ENCODE measurements around the gene EID2. TPM values are rescaled to one million over a fixed set of nuclear protein-coding genes. Genes with fewer than 3 reads are reported as not detected.

Gene EID2
- total RNA-seq, 1 experiment from 2014 or later, result 15.3 TPM

DNA sequence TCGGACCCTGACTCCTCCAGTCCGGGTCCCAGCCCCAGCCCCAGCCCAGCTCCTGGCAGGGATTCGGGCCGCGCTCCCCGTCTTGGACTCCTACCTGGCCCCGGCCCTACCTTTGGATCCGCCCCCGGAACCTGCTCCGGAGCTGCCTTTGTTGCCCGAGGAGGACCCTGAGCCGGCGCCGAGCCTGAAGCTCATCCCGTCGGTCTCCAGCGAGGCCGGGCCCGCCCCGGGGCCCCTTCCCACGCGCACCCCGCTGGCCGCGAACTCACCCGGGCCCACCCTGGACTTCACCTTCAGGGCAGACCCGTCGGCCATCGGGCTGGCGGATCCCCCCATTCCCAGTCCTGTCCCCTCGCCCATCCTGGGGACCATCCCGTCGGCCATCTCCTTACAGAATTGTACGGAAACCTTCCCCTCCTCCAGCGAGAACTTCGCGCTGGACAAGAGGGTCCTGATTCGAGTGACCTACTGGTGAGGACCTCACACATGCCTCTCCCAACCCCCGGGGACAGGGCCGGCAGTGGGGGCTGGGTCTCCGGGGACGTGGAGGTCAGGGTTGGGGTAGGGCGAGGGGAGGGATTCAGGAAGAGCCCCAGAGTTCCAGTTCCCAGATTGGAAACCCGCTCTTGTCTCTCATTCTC lies 24.3 kb downstream of the EID2 start:
- H3K36me3 ChIP-seq, result no peaks in the 10 kb centered on the region
- H3K4me3 ChIP-seq, result no peak overlapping the region
- H3K27me3 ChIP-seq, result peaks cover 36% of the 10 kb centered on the region
- no peaks in the 10 kb centered on the region for H3K9me3 ChIP-seq
- no peak for DNase-seq

DNA sequence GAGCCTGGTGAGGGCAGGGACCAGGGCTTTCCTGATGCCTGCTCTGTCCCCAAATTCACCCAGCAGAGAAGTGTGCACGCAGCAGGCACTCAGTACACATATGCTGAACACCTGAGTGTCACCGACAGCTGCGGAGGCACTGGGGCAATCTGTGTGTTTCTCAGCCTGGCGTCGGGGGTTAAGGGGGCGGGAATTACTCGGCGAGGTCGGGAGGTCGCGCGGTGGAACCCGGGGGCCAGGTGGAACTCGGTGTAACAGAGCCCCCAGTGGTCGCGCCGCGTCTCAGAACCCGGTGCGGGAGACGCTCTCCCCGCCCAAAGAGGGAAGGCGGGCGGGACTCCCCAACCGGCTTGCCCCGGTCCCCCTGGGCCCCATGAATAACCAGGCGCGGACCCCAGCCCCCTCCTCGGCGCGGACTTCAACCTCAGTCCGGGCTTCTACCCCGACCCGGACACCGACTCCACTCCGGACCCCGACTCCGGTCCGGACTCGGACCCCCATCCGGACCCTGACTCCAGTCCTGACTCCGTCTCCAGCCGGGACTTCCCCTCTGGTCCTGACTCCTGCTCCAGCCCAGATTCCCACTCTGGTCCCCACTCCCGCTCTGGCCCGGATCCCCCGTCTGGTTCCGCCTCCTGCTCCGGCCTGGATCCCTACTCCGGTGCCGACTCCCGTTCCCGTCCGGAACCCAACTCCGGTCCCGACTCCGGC lies 25.0 kb downstream of the EID2 start, which contains the start of gene SELENOV:
Gene SELENOV, plus strand, starts transcription at position 300 of the 711 bp plus-strand sequence. Its CDS starts 74 bp downstream, at position 374.
- H3K36me3 ChIP-seq, result no peaks in the 10 kb centered on the region
- DNase-seq, result no peak
- no peaks in the 10 kb centered on the region for H3K9me3 ChIP-seq
- H3K27me3 ChIP-seq, result peaks cover 36% of the 10 kb centered on the region
- no peak within 1 kb of the TSS for H3K4me3 ChIP-seq

DNA sequence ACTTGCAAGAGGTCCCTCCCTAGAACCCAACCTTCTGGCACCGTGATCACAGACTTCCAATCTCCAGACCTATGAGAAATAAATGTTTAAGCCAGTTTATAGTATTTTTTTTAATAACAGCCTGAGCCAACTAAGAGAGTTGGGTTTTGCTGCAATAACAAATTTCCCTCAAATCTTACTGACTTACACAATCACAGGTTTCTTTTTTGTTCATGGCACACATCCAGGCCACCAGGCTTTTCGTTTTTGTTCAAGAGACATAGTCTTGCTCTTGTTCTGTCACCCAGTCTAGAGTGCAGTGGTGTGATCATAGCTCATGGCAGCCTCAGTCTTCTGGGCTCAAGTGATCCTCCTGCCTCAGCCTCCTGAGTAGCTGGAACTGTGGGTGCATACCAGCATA lies 27.0 kb downstream of the EID2 start:
- H3K27me3 ChIP-seq, result peaks cover 38% of the 10 kb centered on the region
- no peak overlapping the region for H3K4me3 ChIP-seq
- DNase-seq, result no peak
- H3K36me3 ChIP-seq, result no peaks in the 10 kb centered on the region
- H3K9me3 ChIP-seq, result no peaks in the 10 kb centered on the region

DNA sequence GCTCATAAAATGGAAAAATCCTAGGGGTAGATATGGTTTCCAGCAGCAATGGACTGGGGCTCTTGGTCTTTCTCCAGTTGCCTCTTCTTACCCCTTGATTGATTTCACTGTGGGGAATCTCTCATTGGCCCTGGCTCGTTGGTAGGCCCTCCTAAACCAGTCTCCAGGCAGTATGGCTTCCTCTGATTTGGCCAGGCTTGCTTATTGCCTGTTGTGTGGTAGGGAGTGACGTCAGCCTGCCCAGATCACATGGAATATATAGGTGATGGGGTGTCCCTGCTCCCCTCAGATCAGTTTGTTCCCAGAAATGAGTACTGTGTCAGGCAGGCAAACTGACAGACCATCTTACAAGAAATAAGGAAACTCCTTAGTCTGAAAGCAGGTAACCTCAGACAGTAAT lies 30.7 kb downstream of the EID2 start:
- DNase-seq, result no peak

DNA sequence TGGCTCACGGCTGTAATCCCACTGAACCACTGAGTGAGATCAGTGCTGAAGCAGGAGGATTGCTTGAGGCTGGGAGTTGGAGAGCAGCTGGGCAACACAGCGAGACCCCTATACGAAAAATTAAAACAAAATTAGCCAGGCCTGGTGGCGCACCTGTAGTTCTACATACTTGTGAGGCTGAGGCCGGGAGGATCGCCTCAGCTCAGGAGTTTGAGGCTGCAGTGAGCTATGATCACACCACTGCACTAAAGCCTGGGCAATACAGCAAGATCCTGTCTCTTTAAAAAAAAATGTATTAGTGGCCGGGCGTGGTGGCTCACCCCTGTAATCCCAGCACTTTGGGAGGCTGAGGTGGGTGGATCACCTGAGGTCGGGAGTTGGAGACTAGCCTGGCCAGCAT lies 31.3 kb downstream of the EID2 start:
- H3K9me3 ChIP-seq, result no peaks in the 10 kb centered on the region
- H3K36me3 ChIP-seq, result no peaks in the 10 kb centered on the region
- no peak overlapping the region for H3K4me3 ChIP-seq
- no peak for DNase-seq
- H3K27me3 ChIP-seq, result peaks cover 22% of the 10 kb centered on the region

More for the DNA sequence above, 30.7 kb downstream of the EID2 start:
- no peaks in the 10 kb centered on the region for H3K9me3 ChIP-seq
- H3K36me3 ChIP-seq, result no peaks in the 10 kb centered on the region
- peaks cover 28% of the 10 kb centered on the region for H3K27me3 ChIP-seq
- no peak overlapping the region for H3K4me3 ChIP-seq

DNA sequence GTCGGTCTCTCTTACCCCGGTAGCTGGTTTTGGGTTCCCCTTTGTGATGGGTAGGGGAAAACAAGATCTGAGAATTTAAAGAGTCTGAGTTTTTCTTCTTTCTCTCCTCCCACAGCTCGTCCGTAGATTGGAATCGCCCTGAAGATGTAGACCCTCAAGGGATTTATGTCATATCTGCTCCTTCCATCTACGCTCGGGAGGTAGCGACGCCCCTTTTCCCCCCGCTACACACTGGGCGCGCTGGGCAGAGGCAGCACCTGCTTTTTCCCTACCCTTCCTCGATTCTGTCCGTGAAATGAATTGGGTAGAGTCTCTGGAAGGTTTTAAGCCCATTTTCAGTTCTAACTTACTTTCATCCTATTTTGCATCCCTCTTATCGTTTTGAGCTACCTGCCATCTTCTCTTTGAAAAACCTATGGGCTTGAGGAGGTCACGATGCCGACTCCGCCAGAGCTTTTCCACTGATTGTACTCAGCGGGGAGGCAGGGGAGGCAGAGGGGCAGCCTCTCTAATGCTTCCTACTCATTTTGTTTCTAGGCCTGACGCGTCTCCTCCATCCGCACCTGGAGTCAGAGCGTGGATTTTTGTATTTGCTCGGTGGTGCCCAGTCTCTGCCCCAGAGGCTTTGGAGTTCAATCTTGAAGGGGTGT lies 32.1 kb downstream of the EID2 start:
- no peaks in the 10 kb centered on the region for H3K9me3 ChIP-seq
- H3K36me3 ChIP-seq, result no peaks in the 10 kb centered on the region
- DNase-seq, result no peak
- peaks cover 16% of the 10 kb centered on the region for H3K27me3 ChIP-seq
- peak overlapping the region; percentile 66 for H3K4me3 ChIP-seq

DNA sequence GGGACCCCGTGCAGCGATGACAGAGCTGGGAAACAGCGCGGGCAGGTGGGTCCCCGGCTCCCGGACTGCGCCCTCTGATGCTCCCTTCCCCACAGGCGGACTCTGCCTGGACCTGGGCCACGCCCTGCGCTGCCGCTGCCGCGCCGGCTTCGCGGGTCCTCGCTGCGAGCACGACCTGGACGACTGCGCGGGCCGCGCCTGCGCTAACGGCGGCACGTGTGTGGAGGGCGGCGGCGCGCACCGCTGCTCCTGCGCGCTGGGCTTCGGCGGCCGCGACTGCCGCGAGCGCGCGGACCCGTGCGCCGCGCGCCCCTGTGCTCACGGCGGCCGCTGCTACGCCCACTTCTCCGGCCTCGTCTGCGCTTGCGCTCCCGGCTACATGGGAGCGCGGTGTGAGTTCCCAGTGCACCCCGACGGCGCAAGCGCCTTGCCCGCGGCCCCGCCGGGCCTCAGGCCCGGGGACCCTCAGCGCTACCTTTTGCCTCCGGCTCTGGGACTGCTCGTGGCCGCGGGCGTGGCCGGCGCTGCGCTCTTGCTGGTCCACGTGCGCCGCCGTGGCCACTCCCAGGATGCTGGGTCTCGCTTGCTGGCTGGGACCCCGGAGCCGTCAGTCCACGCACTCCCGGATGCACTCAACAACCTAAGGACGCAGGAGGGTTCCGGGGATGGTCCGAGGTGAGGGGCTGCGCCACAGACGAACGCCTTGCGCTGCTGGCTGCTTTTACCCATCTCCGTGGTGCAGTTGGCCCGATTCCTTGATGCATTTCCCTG lies 32.8 kb downstream of the EID2 start:
- peak overlapping the region; percentile 66 for H3K4me3 ChIP-seq
- H3K9me3 ChIP-seq, result no peaks in the 10 kb centered on the region
- peaks cover 16% of the 10 kb centered on the region for H3K27me3 ChIP-seq
- DNase-seq, result peak; percentile 74
- no peaks in the 10 kb centered on the region for H3K36me3 ChIP-seq

DNA sequence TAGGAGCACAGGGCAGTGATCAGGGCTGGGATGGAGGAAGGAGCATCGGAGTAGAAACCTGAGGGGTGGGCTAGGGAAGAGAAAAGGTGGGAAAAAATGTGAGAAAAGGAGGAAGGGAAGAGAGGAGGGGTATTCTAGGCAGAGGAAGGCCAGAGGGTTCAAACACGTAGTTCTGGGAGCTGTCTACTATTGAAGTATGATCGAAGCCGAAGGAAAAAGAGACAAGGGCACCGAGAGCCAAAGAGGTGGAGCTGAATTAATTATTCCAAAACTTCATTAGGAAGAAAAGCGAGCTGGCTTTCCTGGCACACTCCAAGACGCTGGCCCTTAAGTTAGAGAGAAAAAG lies 33.4 kb downstream of the EID2 start:
- Histone ChIP-seq H3K4me3 (peak overlapping the region; percentile 66), H3K27me3 (peaks cover 17% of the 10 kb centered on the region), H3K9me3 (no peaks in the 10 kb centered on the region), H3K36me3 (no peaks in the 10 kb centered on the region)
- DNase-seq, result no peak

DNA sequence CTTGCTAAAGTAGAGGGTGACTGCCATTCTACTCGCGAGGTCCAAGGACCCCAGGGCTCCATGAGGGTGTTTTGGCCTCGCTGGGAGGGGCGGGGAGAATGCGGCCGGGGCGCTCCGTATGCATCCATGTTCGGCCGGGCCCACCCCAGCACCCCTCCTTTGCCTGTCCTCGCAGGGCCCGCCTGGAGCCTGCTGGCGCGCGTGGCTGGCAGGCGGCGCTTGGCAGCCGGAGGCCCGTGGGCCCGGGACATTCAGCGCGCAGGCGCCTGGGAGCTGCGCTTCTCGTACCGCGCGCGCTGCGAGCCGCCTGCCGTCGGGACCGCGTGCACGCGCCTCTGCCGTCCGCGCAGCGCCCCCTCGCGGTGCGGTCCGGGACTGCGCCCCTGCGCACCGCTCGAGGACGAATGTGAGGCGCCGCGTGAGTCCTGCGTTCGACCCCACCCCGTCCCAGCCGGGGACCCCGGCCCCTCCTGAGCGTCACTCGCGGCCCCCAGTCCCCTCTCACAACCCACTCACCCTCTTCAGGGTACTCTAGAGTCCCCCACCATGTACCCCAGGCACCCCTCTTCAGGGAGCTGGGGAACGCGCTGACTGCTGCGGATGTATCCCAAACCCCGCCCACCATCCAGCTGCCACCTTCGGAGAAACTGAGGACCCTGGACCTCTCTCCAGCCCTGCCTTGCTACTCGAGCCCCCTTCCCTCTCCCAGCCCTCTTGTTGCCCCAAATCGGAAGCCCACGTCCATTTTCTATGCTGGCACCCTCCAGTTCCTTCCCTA lies 37.1 kb downstream of the EID2 start:
- H3K4me3 ChIP-seq, result no peak overlapping the region
- no peaks in the 10 kb centered on the region for H3K36me3 ChIP-seq
- H3K9me3 ChIP-seq, result no peaks in the 10 kb centered on the region
- DNase-seq, result peak; percentile 65
- peaks cover 44% of the 10 kb centered on the region for H3K27me3 ChIP-seq

DNA sequence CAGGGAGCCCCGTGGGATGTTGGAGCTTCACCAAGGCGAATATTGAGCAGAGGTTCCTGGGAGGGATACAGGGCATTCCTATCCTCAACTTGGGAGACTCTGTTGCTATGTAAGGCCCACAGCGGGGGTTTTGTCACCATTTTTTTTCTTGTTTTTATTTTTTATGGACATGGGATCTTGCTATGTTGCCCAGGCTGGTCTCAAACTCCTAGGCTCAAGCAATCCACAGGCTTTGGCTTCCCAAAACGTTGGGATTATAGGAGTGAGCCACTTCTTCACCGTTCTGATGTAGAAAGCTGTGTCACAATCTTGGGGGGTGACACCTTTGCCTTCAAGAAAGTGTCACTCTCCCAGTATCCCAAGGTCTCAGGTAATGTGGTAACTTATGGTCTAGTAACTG lies 38.6 kb downstream of the EID2 start:
- DNase-seq, result no peak
- no peak overlapping the region for H3K4me3 ChIP-seq
- no peaks in the 10 kb centered on the region for H3K36me3 ChIP-seq
- no peaks in the 10 kb centered on the region for H3K9me3 ChIP-seq
- peaks cover 41% of the 10 kb centered on the region for H3K27me3 ChIP-seq

DNA sequence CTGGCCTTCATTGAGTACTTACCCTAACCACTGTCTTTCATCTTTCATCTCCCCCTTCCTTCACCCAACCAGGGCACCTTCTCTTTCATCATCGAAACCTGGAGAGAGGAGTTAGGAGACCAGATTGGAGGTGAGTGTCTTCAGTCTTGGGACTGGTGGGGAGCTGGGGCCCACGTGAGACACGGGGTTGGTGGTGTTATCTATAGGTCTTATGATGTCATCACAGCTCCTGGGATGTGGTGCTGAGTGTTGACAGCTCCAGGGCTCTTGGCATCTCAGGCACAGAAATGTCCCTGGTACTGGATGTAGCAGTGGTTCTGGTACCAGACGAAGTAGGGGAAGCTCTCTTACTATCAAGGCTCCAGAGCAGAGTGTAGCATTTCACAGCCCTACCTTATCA lies 39.4 kb downstream of the EID2 start:
- Histone ChIP-seq H3K4me3 (no peak overlapping the region), H3K27me3 (peaks cover 41% of the 10 kb centered on the region), H3K9me3 (no peaks in the 10 kb centered on the region), H3K36me3 (no peaks in the 10 kb centered on the region)
- no peak for DNase-seq

DNA sequence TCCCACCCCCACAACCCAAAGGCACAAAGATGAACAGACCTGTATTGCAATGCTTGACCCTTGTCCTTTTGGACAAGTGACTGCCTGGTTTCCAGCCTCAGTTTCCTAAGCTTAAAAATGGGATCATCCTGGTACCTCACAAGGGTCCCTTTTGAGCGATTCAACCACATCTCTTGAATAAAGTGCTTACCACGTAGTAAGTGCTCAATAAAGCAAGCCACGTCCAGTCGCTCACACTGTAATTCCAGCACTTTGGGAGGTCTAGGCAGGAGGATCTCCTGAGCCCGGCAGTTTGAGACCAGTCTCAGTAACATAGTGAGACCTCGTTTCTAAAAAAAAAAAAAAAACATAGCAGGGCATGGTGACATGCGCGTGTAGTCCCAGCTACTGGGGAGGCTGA lies 40.0 kb downstream of the EID2 start:
- H3K36me3 ChIP-seq, result no peaks in the 10 kb centered on the region
- peaks cover 41% of the 10 kb centered on the region for H3K27me3 ChIP-seq
- no peak overlapping the region for H3K4me3 ChIP-seq
- H3K9me3 ChIP-seq, result no peaks in the 10 kb centered on the region
- DNase-seq, result no peak

DNA sequence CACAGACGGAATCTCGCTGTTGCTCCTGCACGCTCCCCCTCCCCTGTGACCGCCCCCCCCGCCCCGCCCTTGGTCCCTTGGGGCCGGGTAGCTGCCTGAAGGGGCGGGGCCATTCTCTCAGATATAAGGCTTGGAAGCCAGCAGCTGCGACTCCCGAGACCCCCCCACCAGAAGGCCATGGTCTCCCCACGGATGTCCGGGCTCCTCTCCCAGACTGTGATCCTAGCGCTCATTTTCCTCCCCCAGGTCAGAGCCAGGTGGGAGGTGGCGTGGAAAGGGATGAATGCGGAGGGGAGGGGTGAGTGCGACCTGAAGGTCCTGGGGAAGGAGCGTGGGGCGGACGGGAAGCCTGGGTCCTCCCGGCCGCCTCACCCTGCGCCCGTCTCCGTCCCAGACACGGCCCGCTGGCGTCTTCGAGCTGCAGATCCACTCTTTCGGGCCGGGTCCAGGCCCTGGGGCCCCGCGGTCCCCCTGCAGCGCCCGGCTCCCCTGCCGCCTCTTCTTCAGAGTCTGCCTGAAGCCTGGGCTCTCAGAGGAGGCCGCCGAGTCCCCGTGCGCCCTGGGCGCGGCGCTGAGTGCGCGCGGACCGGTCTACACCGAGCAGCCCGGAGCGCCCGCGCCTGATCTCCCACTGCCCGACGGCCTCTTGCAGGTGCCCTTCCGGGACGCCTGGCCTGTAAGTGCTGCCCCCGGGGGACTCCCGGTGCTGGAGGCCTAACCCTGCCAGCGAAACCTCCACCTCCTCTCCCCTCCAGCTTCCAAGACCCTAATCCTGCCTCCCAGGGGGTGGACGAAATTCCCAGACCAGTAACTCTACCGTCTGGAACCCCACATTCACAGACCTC lies 40.9 kb downstream of the EID2 start, which contains the start of gene DLL3:
Gene DLL3, plus strand, starts transcription at position 150 of the 845 bp plus-strand sequence. Its CDS starts 28 bp downstream, at position 178.
- no peaks in the 10 kb centered on the region for H3K9me3 ChIP-seq
- H3K36me3 ChIP-seq, result no peaks in the 10 kb centered on the region
- peak; percentile 17 for DNase-seq
- no peak within 1 kb of the TSS for H3K4me3 ChIP-seq
- peaks cover 41% of the 10 kb centered on the region for H3K27me3 ChIP-seq

DNA sequence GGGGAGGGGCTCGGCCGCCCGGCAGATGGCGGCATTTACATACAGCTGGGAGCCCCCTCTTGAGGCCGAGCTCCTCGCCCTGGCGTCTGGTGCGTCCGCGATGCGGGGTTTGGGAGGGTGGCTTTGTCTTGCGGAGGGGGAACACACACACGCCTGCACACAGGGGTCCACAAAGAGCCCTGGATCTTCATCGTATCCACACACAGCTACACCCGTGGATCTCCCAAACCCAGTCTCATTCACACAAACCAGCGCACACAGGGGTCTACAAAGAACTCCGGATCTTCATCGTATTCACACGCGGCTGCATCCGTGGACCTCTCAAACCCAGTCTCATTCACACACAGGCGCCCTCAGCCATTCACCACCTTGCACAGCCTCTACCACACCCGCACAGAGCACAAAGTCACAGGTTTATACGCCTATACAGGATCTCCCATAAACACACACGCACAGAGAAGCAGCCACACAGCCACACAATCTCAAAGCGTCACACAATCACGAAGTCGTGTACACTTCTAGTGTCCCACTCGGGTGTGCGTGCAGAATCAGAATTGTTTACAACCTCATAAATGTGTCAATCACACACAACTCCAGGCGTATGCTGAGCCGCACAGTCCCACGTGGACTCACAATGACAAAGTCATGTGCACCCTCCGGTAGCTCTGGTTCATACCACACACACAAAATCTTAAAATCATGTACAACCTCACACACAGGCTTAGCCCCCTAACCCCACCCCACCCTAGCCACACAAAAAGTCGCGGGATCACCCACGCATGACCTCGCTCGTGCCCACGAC lies 41.8 kb downstream of the EID2 start:
- H3K27me3 ChIP-seq, result peaks cover 41% of the 10 kb centered on the region
- no peak overlapping the region for H3K4me3 ChIP-seq
- H3K36me3 ChIP-seq, result no peaks in the 10 kb centered on the region
- no peaks in the 10 kb centered on the region for H3K9me3 ChIP-seq
- peak; percentile 34 for DNase-seq

DNA sequence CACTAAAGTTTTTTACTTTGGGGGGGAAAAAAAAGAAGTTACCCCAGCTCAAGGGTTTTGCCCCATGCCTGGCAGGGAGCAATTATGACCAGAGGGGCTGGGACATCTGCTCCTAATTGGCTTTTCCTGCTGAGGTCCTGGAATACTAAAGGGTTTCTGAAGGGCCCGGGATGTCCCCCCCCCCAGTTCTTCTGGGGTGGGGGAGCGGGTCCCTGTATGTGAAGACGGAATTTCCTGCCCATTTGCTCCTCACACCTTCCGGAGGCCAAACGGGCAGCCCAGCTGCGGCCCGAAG lies 42.3 kb downstream of the EID2 start:
- H3K9me3 ChIP-seq, result no peaks in the 10 kb centered on the region
- DNase-seq, result no peak
- no peak overlapping the region for H3K4me3 ChIP-seq
- peaks cover 41% of the 10 kb centered on the region for H3K27me3 ChIP-seq
- no peaks in the 10 kb centered on the region for H3K36me3 ChIP-seq
